ENCODE results near the gene SIGLEC12.

GRCh38 chr19:51508059-51508733, 6.6 kb upstream of the SIGLEC12 start:
- TF ChIP-seq CTCF (IDR thresholded peaks at IDR 0.05) (no peak), POLR2A (IDR thresholded peaks at IDR 0.05) (no peak), EP300 (IDR thresholded peaks at IDR 0.05) (no peak)
